ENCODE data around the gene SLC23A2.
"Not testable (repeated sequence)": the region's sequence is repeated elsewhere in the genome, so short reads cannot be mapped to it uniquely, and the experiment has no call there.

The SLC23A2 gene

DNA sequence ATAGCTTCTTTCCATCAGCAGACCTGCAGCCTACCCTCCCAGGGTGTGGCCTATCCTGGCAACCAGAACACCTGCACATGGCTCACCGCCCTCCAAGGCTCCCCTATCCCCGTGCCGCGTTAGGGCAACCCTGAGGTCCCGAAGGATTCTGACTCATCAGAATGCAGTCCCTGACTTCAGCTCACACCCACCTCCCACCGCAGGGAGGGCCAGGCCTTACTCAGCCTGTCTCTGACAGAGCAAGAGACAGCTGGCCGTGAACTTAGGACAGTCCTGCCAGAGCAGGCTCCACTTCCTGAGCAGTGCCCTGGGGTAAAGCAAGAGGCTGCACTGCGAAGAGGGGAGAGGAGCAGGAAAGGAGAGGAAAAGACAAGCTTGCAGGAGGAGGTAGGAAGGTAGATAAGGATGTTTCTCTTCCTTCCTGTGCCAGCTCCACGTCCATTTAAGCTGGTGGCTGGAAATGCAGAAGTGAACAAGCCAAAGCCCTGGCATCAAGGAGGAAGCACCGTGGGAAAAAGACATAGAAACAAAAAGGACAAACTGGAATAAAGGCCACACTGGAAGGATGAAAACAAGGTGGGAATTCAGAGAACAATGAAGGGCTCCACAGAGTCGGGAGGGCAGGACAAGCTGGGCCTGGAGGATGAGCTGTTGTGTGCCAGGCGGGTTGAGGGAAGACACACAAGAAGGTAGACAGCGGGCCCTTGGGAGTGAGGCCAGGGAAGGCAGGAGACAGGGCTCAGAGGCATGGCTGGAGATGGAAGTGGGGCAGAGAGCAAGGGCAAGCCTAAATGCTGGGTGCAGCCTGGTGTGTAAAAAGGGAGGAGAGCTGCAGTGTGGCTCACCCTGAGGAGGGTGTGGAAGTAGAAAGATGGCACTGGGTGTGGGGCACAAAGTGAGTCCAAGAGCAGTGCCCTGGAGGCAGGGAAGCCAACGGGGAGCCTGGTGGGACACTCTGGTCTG lies 102.7 kb downstream of the SLC23A2 start:
- no peak for DNase-seq

DNA sequence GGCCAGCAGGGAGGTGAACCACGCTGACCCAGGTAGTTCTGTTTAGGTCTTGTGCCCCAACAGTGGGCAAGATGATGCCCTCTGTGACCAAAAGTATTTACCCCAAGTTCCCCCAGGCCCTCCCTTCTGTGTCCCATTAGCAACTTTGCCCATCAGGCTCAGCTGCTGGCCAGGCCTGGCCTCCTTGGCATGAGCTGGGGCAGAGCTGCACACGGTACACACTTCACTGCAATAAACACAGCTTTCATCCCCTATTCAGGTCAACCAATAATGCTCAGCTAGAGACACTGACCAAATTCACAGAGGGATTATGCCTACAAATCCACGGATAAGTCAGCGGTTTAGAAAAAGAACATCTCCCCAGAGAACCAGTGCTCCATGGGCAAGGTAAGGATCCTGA lies 103.7 kb downstream of the SLC23A2 start:
- DNase-seq = no peak

DNA sequence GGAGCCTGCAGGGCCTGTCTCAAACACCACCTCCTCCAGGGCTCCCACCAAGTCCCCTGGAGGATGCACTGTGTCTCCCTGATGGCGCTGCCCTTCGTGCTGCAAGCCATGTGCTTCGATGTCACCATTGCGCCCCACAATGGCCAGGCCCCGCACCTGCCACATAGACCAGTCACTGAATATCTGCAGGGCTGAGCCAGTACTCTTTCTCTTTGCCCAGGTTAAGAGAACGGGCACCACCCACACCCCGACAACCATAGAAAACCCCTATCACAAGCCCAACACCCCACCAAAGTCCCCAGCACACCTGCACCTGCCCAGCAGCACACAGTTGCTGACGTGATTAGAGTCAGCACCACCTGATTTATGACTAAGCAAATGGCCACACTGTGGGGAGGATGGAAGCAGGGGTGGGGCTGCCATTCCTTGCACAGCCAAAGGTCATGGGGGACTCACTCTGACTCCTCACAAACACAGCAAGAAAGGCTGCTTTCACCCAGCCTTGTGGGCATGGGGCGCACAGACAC lies 104.3 kb downstream of the SLC23A2 start:
- DNase-seq = peak; percentile 6 to 14

DNA sequence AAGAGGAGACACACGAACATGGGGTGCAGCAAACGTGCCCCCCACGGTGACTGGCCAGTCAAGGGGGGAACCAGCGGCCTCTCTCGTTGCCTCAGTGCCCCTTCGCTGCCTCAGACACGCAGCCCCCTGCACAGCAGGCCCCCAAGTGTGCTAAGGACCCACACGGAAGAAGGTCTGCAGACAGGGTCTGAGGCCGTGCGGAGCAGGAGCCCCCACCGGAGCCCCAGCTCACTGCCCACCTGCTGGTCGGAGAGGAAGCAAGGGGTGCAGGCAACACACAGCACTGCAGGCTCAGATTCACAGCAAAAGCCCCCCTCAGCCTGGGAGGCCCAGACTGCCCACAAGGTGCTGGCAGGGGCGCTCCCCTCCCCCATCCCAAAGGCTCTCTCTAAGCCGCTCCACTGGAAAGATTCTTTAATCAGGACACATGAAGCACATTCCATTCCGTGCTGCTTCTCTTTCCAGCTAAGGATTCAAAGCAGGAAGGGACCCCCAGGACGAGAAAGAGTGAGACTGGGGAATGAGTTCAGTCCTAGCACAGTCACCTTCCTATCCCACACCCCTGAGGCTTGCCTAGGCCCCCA lies 105.1 kb downstream of the SLC23A2 start:
- DNase-seq = no peak

DNA sequence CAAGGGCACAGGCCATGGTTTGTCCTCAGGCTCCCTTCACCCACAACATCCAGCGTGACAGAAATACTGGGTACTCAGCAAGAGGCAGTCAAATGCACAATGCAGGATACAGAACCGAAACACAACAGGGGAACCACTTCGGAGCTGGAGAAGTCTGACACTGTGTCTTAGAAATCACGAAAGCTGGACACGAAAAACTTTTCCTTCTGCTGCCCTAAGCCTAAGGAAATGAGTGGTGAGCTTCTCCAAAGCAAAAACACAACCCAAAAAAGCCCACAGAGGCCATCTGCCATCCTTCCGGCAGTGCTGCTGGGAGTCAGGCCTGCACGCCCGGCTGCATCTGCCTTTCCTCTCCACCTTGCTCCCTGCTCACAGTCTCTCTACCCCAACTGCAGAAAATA lies 106.3 kb downstream of the SLC23A2 start:
- no peak for DNase-seq

DNA sequence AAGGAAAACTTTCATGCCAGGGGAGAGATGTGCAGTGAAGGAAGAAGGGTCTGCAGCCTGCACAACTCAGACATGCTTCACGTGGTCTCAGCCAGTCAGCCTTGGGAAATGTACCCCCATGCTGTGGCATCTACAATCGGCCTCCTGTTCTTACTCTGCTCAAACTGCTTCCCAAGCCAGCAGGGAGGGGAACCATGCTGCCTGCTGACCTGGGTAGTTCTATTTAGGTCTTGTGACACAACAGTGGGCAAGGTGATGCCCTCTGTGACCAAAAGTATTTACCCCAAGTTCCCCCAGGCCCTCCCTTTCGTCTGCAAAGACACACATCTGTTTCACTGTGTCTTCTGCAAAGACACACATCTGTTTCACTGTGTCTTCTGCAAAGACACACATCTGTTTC lies 106.9 kb downstream of the SLC23A2 start:
- no peak for DNase-seq

DNA sequence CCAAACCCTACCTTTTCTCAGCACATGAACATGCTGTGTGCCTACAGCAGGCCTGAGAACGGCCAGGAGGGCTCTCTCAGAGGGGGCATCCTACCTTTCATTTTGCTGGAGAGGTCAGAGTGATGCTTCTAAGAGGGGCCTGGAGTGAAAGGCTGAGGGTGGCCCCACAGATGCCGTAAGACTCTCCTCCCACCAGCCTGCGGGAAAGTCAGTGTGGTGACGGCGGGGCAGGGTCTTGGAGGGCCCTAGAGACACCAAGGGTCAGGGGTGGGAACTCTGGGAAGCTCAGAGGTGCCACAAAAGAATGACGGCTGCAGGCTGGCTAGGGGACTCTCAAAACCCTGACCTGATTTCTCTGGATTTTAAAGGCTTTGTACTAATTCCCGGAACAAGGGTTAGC lies 107.6 kb downstream of the SLC23A2 start:
- no peak for DNase-seq

DNA sequence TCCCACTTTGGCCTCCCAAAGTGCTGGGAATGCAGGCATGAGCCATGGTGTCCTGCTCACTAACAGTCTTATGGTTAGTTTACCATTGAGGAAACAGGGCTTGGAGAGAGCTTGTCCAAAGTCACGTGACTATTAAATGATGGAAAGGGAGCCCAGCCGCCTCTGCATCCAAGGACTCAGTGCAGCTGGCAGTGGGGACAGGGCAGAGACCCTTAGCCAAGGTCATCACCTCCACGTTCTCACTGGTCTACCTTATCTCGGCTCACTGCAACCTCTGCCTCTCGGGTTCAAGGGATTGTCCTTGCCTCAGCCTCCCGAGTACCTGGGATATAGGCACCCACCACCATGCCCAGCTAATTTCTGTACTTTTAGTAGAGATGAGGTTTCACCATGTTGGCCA lies 109.3 kb downstream of the SLC23A2 start:
- no peak for DNase-seq

DNA sequence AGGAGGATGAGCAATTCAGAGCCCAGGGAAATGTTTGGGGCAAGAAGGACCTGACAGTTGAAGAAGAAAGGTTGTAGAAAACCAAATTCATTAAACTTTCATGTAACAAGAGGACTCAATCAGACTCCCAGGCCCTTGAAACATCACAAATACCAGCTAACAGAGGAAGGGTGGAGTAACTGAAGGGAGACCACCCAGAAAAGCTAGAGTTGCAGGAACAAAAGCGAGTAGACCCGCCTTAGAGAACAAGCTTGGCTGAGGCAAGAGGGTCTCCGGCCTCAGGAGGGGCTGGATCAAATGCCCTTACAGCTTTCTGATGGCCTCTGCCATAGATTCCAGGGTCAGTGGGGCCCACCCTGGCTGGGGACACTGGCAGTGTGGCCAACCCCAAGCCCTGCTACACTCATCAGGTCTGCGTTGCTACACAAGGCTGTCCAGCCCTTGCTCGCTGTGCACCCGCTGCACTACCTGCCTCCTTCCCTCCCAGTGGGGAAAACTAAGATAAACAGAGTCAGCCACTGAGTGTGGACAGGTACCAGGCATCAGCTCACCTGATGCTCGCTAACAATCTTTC lies 110.0 kb downstream of the SLC23A2 start:
- DNase-seq = no peak

DNA sequence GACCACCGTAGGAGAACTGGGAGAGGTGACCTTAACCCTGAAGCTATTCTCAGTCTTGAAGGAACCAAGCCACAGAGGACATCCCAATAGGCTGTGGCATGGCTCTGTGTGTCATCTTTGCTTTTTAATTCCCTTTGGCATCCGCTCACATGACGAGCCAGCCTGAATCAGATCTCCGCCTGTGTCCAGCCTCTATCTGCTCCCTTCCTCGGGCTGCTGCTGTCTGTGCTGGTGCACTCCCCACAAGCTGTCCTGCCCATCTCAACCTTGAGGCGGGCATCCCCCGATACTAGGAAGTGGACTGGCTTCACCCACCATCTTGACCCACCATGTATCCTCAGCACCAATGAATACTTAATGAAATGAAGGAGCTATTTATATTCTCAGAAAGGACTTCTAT lies 111.9 kb downstream of the SLC23A2 start:
- DNase-seq = no peak

DNA sequence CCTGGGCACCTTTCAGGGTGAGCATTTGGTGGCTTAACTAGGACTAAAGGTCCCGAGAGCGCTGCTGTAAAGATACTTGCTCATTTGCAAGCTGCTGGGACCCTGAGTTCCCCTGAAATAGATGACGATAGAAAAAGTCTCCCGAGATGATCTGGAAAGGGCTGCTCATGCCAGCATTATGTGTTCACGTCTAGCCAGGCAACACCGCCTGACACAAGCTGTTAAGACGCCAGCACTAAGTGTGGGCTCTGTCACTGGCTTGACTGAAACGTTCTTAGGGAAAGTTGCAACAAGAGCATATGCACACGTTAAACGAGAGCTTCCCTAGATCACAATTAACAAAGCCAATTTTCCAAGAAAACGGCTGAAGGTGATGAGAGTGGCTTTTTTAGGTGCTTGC lies 113.7 kb downstream of the SLC23A2 start:
- no peak for DNase-seq

DNA sequence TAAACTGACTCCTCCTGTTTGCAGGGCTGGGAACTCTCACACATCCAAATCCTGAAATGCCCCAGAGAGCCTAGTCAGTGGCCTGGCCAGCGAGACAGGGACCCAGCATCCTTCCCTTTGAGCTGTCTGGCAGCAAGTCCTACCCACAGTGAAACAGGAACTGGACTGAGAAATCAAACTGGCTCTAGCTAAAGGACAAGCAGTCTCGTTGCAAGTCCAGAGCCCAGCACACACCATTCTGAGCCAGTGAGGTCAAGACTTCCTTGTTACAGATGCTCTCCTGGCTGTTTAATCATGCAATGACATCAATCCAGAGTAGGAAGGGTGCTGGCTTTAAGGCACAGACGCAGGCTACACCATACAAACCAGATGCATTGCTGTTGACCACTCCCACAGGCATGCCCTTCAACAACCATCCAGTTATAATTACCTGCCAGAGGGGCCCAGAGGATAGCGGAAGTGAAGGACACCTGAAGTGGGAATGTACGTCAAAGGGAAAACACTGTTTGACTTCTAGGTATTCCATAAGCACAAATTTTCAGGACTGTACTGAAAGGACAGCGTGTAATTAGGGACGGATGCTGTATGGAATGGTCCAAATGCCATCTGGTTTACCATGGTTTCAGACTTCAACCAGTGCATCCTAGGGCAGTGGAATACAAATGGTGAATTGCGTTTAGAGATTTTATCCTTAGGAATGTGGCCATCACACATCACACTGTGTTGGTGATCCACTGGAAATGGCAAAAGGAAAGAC lies 114.4 kb downstream of the SLC23A2 start:
- DNase-seq = no peak

DNA sequence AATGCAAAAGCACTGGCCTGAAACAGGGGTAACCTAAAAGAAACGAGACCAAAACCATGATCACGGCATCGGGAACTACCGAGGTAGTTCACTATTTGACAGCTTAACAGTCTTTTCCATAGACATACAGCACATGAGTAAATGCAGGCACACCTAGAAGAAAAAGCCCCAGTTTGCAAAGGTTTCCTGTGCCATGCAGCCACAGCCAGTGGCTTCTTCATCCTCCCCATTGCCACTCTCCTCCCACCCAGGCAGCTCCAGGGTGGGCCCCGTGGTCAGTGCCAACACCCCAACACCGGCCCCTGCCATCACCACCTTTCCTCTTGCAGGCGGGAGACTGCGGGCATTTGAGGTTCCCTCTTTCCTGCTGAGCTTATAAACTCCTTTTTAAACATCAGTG lies 115.4 kb downstream of the SLC23A2 start:
- DNase-seq = no peak

DNA sequence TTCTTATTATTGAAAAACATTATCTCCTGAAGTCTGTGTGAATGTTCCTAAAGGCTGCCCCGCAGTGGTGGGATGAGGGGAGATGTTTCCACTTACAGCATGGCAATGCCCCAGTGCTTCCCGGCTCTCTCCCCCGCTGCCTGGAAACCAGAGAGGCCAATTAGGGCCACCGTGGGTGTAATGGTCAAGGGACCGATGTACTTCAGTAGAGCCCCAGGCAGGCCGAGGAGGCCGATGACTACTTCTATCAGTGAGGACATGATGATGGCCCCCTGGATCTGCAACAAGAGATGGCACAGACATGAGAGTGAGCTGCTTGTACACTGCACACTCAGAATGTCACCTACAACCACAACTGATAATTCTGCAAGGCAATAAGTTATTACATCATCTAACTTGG lies 117.8 kb downstream of the SLC23A2 start:
- no peak for DNase-seq

DNA sequence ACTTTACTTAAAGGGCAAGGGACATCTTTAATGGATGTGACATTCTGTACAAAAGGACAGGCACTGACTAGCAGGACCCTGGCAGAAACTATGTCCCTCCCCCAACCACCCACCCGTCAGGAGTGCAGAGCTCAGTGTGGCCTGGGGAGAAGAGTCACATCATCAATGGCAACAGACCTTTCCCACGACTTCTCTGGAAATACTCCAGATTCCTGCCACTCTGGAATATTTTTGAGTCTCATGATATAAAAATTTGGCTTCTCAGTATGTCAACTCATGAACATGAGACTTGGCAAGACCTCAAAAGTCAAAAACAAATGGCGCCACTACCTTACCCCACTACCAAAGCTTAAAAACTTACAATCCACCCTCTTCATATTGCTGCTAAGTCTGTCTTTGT lies 118.3 kb downstream of the SLC23A2 start:
- DNase-seq = no peak

DNA sequence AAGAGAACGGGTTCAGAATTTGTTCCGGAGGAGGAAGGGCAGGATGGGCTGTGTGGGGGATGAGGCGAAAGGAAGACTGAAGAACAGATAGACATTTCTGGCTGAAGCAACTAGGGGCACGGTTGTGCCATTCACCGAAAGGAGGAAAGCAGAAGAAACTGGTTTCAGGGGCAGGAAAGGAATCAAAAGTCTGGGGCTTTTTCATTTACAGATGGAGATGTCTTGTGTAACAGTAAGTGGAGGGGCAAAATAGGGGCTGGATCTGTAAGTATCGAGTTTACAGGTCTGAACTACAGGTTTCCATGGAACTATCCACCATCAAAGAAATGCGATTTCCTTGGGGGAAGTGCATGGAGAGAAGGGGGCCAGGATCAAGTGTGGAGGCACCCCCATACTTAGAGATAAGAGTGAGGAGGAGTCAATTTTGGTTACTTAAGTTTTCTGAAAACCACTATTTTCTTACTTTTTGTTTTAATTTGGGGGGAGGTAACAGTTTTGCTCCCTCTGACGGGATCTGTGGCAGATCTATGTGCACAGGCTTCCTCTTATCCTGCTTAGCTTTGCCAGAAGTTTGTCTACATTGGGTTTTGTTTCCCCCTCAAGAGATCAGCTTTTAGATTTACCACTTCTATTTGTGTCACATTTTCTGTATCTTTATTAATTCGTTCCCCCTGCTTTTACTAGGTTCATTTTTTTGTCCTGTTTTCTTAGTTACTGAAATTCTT lies 120.1 kb downstream of the SLC23A2 start:
- no peak for DNase-seq

DNA sequence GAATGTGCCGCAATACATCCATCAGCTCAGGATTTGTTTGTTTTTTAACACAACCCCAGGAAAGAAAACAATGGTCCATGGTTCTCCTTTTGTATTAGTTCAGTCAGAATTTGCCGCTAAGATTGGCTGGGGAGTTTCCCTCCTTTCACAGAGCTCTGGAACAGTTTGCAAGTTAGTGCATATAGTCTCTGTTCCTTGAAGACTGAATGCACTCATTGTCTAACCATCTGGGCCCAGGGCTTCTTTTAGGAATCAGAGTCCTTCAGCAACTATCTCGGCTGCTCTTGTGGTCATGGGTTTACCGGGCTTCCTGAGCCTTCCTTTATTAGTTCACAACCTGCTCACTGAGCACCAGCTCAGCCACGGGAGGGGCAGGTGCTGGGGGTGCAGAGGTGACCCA lies 121.3 kb downstream of the SLC23A2 start:
- no peak for DNase-seq

DNA sequence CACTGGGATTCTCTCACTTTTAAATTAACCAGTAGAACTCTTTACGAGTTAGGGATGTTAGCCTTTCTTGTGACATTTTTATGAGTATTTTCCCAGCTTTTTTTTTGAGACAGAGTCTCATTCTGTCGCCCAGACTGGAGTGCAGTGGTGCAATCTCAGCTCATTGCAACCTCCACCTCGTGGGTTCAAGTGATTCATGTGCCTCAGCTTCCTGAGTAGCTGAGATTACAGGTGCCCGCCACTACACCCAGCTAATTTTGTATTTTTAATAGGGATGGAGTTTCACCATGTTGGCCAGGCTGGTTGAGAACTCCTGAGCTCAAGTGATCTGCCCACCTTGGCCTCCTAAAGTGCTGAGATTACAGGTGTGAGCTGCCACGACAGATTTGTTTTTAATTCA lies 123.2 kb downstream of the SLC23A2 start:
- DNase-seq = not testable (repeated sequence)

DNA sequence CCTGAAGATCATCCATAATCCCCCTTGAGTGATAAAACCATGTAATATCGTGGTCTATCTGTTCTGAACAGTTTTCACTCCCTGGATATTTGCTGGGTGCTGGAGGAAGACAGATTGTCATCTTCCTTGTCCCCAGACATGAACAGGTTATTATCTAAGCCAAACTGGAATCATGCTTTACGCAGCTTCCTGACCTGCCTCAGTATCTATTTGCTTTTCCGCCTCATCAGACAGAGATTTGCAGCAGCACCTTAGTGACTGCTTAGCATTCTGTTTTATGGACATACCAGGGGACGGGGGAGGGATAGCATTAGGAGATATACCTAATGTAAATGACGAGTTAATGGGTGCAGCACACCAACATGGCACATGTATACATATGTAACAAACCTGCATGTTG lies 124.6 kb downstream of the SLC23A2 start:
- DNase-seq = no peak

DNA sequence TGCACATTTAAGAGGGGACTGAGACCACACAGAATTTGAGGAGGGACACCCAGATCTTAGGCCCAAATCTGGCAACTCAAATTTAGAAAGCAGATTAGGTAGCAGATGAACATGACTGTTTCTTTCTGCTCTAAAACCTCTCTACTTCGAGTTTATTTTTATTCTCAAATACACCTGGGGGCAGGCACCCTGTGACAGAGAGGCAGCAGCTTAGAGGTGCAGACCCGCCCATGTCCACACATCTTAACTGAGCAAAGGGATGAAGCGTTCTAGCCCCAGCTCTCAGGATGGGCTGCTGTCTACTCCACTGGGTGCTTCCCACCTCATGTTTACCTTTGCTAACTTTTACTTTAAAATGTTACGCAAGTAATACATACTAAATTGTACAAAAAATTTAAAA lies 125.0 kb downstream of the SLC23A2 start:
- DNase-seq = no peak

DNA sequence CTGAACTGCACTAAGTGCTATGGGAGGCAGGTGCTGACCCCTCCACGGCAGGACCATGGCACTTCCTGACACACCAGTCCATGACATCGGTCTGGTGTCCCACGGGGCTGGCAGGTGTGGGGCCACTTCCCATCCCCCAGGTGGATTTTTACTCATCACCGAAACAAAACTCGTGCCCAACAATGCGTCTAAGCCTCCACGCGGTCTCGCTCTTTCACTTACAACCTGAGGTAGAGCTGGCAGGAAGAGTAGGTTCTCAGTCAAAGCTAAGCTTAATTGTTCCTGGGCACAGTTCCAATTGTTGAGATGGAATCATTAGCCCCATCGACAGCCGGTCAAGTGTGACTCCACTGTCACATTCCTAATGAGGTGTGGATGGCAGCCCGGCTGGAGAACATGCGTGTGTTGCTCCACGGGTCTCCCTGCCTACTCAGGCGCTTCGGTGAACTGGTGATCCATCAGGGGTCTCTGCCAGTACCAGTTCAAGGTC lies 125.7 kb downstream of the SLC23A2 start:
- DNase-seq = no peak

DNA sequence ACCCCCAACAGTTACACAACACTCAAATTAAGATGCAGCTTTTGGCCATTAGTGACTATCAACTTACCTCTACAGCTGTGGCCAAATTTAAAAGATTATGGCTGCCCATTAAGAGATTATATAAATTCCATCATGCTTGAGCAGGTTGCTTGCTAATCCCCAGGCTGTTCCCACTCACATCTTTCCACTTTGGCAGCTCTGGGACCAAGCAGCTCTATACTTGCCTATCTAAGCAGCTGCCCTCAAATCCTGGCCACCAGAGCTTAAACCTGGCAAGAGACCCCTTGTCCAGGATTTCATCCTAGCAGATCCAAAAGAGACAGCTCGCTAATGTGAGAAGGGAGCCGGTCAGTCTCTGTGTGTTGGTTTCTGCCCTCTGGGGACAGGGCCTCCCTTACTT lies 127.9 kb downstream of the SLC23A2 start:
- DNase-seq = no peak

Data from activated CD4-positive, alpha-beta T cell treated with anti-CD3 and anti-CD28 coated beads, Interleukin-2, amount 50 U/mL, for 48 hours (primary cell).